Right renal cortex interstitium (tissue), 3 donors: ENCODE results near the gene PANX3. TPM values are rescaled to one million over a fixed set of nuclear protein-coding genes. Genes with fewer than 3 reads are reported as not detected.
"Not testable (repeated sequence)": the region's sequence is repeated elsewhere in the genome, so short reads cannot be mapped to it uniquely, and the experiment has no call there.

Source experiments
- DNase-seq, 3 donors: peaks; one replicate each; pipeline ENCODE4 v3.0.0-alpha.2; 2013; ENCODE audit warnings: low read depth in 3 of 3, low spot score in 2 of 3
- polyA plus RNA-seq, 3 donors: library from polyadenylated mRNA; unstranded; fragments of 120-200 nt; gene quantifications; one replicate each; pipeline ENCODE4 v1.2.1, GENCODE V29; 2013; ENCODE audit not compliant: insufficient read length in 3 of 3

The PANX3 gene, protein sequence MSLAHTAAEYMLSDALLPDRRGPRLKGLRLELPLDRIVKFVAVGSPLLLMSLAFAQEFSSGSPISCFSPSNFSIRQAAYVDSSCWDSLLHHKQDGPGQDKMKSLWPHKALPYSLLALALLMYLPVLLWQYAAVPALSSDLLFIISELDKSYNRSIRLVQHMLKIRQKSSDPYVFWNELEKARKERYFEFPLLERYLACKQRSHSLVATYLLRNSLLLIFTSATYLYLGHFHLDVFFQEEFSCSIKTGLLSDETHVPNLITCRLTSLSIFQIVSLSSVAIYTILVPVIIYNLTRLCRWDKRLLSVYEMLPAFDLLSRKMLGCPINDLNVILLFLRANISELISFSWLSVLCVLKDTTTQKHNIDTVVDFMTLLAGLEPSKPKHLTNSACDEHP
- not detected for polyA plus RNA-seq

- DNase-seq, result no peak
Observed at GRCh38 chr11:124611064-124611463, at the start of gene PANX3. Gene PANX3 (plus strand): TSS chr11:124611428. CDS start chr11:124611557, 129 bp downstream.

DNA sequence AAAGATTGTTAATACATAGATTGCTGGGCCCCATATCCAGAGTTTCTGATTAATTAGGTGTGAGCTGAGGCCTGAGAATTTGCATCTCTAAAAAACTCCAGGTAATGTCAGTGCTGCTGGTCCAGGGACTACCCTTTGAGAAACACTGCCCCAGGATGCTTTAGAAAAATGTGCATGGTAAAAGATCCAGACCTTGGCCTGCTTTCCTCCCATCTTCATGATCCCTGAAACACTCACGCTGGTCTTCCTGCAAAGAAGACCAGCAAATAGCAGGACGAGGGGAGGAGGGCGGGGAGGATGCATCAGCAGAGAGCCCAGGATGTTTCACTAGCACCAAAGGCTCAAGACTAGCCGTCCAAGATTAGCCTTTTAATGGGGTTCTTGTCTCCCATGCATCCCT, 41.5 kb upstream of the PANX3 start, which contains the start of gene OR8A1:
TSS of gene OR8A1 (plus strand) at position 301 of the 400 bp plus-strand sequence. CDS start 123 bp downstream, outside the sequence.
- DNase-seq, result no peak

GRCh38 chr11:124570160-124570559, 41.1 kb upstream of the PANX3 start:
- DNase-seq, result no peak

DNA sequence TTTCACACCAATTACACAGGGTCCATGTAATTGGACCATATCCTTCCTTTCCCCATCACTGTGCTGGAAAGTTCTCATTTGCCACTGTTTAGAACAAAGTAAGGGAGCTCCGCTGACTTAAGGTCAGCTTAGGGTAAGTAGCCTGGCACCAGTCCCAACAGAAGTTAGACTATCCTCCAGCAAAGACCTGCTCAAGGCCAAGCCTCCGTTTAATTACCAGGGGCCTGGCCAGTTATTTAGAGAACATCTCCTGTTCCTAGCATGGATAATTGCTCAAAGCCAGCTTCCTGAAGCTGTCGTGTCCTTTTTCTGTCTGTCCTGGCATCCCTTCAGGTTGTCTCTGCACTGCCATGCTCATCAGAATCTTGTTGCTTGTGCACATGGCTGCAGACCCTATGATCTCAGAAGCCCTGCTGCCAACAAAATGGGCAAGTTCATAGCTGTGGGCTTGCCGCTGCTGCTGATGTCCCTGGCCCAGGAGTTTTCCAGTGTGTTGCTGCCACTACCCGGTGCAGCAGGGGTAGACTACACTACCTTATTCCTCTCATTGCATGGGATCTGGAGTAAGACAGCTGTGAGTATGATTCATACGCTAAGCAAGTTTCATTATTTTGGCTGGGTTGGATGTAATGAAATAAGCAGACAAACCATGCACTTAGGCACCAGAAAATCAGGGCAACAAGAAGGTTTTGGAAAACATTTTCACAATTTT, 33.4 kb upstream of the PANX3 start:
- DNase-seq, result no peak

GRCh38 chr11:124578761-124579160, 32.5 kb upstream of the PANX3 start:
- no peak for DNase-seq

DNA sequence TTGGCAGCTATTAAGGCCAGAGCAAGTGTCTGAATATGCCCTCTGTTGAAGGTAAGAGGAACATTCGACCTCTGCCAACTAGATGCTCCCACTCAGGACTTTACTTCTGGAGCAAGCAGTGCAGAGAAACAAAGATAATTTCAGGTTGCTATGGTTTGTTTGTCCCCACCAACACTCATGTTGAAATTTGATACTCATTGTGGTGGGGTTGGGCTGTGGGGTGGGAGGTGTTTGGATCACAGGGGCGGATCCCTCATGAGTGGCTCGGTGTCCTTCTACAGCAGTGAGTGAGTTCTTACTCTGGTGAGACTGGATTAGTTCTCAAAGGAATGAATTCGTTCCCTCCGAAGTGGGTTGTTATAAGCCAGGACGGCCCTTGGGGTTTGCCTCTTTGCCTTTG, 29.4 kb upstream of the PANX3 start:
- no peak for DNase-seq

DNA sequence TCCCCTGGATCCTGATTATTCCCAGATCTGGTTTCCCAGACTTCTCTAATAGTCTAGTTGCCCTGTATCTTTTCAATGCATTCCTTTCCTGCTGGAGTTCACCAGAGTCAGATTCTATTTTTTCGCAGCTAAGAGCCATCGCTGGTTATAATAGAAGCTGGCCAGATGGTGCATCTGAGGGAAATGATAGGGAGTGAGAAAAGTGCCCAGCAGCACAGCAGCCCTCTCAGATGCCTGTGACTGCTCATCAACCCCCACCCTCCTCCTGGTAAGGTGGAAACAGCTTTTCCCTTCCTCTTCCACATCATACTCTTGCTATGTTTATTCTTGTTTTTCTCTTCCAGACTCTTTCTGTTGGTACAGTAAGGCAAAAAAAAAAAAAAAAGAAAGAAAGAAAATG, 28.7 kb upstream of the PANX3 start:
- no peak for DNase-seq

DNA sequence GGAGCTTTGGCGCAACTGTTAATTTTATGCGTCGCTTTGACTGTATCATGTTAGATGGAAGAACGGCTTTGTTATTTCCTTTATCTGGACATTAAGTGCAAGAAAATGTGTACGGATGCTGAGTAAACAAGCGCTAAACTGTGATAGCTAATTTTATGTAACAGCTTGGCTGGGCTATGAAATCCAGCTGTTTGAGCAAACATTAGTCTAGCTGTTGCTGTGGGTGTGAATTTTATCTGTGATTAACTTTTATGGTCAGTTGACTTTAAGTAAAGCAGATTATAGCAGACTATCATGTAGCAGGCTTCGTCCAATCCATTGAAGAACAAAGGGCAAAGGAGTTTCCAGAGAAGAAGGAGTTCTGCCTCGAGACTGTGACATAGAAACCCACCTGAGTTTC, 27.4 kb upstream of the PANX3 start:
- no peak for DNase-seq

- DNase-seq, result no peak
Observed at GRCh38 chr11:124584681-124585372, 26.4 kb upstream of the PANX3 start.

- peak; percentile 27 to 38 (median 29) for DNase-seq
Observed at GRCh38 chr11:124586238-124586860, 24.9 kb upstream of the PANX3 start.

DNA sequence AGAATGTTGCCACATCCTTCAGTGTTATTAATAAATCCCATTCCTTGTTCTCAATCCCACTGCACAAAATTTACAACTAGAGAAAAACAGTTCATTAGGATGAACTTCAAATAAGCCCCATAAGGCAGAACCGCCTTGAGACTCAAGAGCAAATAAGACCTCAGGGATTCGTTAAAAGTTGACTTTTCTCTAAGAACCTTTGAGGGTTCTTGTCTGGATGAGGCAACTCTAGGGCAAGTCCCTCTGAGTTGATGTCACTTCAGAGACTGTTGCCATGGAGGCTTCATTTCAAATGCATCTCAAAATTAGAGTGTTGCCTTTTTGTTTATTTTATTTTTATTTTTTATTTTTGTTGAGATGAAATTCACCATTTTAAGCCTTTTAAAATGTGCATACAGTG, 19.8 kb upstream of the PANX3 start:
- no peak for DNase-seq

DNA sequence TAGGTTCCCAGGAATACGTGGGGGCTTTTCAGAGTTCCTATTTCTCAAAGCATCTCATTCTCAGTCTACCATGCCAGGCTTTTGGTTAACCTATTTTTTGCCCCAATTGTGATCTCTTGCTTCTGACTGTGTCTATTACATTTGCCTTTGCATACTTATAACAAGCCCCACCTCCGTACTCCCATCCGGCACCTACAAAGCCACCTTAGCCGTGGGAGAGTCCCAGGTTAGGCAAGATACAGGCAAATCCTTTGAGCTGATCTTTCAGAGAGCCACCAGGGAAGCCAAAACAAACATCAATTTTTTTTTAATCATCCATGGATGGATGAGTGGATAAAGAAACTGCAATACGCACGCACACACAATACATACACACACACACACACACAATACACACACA, 18.6 kb upstream of the PANX3 start:
- no peak for DNase-seq

GRCh38 chr11:124595302-124595701, 15.9 kb upstream of the PANX3 start:
- DNase-seq, result no peak

DNA sequence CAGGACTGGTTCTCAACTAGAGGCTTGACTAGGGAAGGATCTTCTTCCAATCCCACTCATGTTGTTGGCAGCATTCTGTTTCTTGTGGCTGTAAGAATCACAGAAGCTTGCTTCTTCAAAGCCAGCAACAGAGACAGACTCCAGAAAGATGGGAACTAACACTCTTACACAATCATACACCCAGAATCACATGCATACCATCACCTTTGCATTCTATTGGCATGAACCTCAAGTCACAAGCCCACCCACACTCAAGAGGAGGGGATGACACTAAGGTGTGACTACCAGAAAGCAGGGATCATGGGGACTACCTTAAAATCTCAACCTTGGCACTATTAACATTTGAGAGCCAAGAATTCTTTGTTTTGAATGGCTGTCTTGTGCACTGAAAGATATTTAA, 13.6 kb upstream of the PANX3 start:
- no peak for DNase-seq

DNA sequence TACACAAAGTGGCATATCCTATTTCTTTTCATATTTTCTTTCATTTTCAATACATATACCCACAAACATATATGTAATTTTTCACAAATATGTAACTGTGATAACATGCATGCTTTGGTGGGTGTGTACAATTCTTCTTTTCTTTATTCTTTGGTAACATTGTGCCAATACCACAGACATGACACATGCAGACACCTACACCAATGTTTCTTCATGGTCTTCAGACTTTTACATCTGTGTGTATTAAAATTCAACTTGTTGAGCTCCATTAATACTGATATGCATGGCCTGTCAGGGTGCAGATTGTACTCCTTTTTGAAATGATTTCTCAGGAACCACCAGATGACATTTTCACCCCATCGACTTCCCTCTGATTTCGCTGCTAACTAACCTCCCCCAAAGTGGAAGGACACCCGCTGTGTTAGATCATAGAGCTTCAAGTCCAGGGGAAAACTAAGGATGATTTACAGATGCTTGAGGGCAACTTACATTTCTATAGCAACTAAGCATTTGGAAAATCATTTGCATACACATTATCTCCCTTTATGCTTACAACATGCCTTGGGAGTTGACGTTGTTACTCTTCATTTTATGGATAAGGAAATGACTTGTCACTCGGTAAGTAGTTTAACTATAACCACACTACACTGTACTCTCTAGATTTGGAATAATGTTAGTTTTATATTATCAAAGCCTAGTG, 10.5 kb upstream of the PANX3 start:
- DNase-seq, result no peak

DNA sequence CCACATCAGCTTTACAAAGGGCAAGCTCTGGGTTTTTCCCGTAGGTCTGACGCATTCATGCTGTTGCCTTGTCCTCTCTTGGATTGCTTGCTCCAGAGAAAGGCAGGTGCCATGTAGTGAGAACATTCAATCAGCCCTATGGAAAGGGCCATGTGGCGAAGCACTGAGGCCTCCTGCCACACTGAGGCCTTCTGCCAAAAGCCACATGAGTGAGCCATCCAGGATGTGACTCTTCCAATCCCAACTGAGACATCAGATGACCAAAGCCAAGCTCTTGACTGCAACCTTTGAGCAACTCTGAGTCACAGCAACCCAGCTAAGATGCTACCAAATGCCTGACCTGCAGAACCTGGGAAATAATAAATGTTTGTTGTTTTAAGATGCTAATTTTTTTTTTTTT, 9.0 kb upstream of the PANX3 start:
- DNase-seq, result no peak

- DNase-seq, result not testable (repeated sequence)
Observed at GRCh38 chr11:124602723-124603122, 8.5 kb upstream of the PANX3 start.

GRCh38 chr11:124605719-124606118, 5.5 kb upstream of the PANX3 start:
- no peak for DNase-seq

- DNase-seq, result no peak
Observed at GRCh38 chr11:124608147-124608546, 3.1 kb upstream of the PANX3 start.

DNA sequence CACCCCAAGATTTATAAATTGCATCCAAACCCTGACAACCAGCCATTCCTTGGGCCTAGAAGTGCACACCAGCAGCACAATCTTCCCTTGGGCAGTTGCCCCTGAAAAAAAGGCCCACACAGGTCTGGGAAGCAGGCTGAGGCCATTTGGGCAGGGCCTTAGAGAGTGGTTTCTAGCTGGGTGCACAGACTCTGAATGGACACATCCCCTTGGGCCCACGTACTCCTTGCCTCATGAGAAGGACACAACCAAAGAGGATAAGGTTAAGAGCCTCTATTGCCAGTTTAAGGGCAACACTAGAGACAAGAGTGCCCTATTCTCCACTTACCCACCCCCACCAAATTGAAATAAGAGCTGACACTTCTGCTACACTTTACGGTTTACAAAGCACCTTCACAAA, 933 bp upstream of the PANX3 start:
- no peak for DNase-seq
